Right lobe of liver (tissue), 6 donors: ENCODE data around the gene ERRFI1. TPM values are rescaled to one million over a fixed set of nuclear protein-coding genes. Genes with fewer than 3 reads are reported as not detected.
"Not testable (repeated sequence)": the region's sequence is repeated elsewhere in the genome, so short reads cannot be mapped to it uniquely, and the experiment has no call there.

Source experiments
- ATAC-seq, 4 donors: fragments of 200-7000 bp; cut with Tn5 transposase; one replicate each; pipeline ENCODE4 v1.9.1; 2020; ENCODE audit warnings: mild to moderate bottlenecking in 4 of 4, moderate library complexity in 4 of 4
- DNase-seq, 3 donors: peaks; one replicate each; pipeline ENCODE4 v3.0.0-alpha.2; 2020
- H3K27ac ChIP-seq, 3 donors: fragments of 200-600 bp; one replicate each; pipeline ENCODE4 v1.8.0; 2022
- H3K27me3 ChIP-seq, 2 donors: fragments of 200-600 bp; one replicate each; pipeline ENCODE4 v1.8.0; 2022
- H3K36me3 ChIP-seq, 4 donors: fragments of 200-600 bp; sonication (generic) in 1 of 4; one replicate each; pipeline versions ENCODE4 v1.5.1 to v1.8.0; 2017 to 2022; ENCODE audit warnings: control low read depth in 1 of 4
- H3K4me1 ChIP-seq, 4 donors: fragments of 200-600 bp; sonication (generic) in 1 of 4; one replicate each; pipeline versions ENCODE4 v1.5.1 to v1.8.0; 2017 to 2022; ENCODE audit warnings: control low read depth in 1 of 4
- H3K4me3 ChIP-seq, 3 donors: fragments of 200-600 bp; one replicate each; pipeline ENCODE4 v1.8.0; 2022
- H3K9me3 ChIP-seq, 4 donors: fragments of 200-600 bp; sonication (generic) in 1 of 4; one replicate each; pipeline versions ENCODE4 v1.5.1 to v1.8.0; 2017 to 2022; ENCODE audit warnings: control low read depth in 1 of 4
- CTCF ChIP-seq, 4 donors: fragments of 200-600 bp in 3 of 4; fragments of 450-650 bp in 1 of 4; IDR thresholded peaks; one replicate each; pipeline versions ENCODE4 v1.5.1 to v1.8.0; 2016 to 2022; ENCODE audit warnings: antibody characterized with exemption in 4 of 4, mild to moderate bottlenecking in 2 of 4
- POLR2A ChIP-seq: fragments of 450-650 bp; IDR thresholded peaks from one replicate; pipeline ENCODE4 v1.6.1; 2017; ENCODE audit warnings: antibody characterized with exemption, mild to moderate bottlenecking
- WGBS: methylation state at CpG from one replicate; pipeline ENCODE4 v1.1.6; 2018; ENCODE audit warnings: low coverage, low lambda C conversion rate; ENCODE audit not compliant: insufficient coverage; ENCODE audit errors: missing lambda C conversion rate; 5-methylcytosine and 5-hydroxymethylcytosine counted together
- intact Hi-C, 2 donors: fragments of 100-400 bp; cut with DNase I; formaldehyde crosslinking; loops; one replicate each; pipeline versions ENCODE4 v1.11.2 to v1.14.1; 2022
- total RNA-seq, 6 experiments: library from RNA; depleted of rRNA in 2 of 6; stranded (reverse); fragments of >200 nt in 2 of 6; fragmentation: NEBNext Ultra II Directional in 3 of 6; extraction: Animal tissue kit (Norgen Biotek cat#: 25700) in 3 of 6; gene quantifications; one replicate each; pipeline versions ENCODE4 v1.1.0 to v1.2.4, GENCODE V29; 2016 to 2023
- donor health status: DM: no; HTN: yes; CAD: no.
- donor health status: DM: no; HTN: no; CAD: no.
- donor health status: DM: no; HTN: no; CAD: no.
- donor health status: DM: no; HTN: yes; CAD: no.
- donor health status: DM: no; HTN: yes; CAD: no.

Gene ERRFI1
- total RNA-seq, 6 experiments from 2014 or later, result 109 to 539 (median 214) TPM

- no peaks in the 10 kb centered on the region for H3K4me1 ChIP-seq
- DNase-seq (no peak), ATAC-seq (peak; percentile 24 to 74 (median 46))
- no peaks in the 10 kb centered on the region for H3K9me3 ChIP-seq
- no peak overlapping the region for H3K27ac ChIP-seq
- no peak overlapping the region for H3K4me3 ChIP-seq
- intact Hi-C loops, result no loop called here
- H3K27me3 ChIP-seq, result no peaks in the 10 kb centered on the region
- TF ChIP-seq POLR2A, result no peak
- no peak for TF ChIP-seq CTCF (IDR thresholded peaks at IDR 0.05)
- H3K36me3 ChIP-seq, result no peaks in the 10 kb centered on the region
Observed at GRCh38 chr1:8061210-8061609, 35.1 kb upstream of the ERRFI1 start.

- H3K36me3 ChIP-seq, result no peaks in the 10 kb centered on the region
- no peak overlapping the region for H3K4me3 ChIP-seq
- ATAC-seq, result no peak
- TF ChIP-seq CTCF (IDR thresholded peaks at IDR 0.05), result no peak
- TF ChIP-seq POLR2A, result no peak
- 81% methylated on average over 6 of the region's 6 CpGs for WGBS
- H3K27ac ChIP-seq, result no peak overlapping the region
- intact Hi-C loops, result no loop called here
- no peak for DNase-seq
- H3K9me3 ChIP-seq, result no peaks in the 10 kb centered on the region
- H3K27me3 ChIP-seq, result no peaks in the 10 kb centered on the region
- H3K4me1 ChIP-seq, result peaks cover 0 to 1% (median 0%) of the 10 kb centered on the region in 4 donors
Observed at GRCh38 chr1:8059161-8059622, 33.1 kb upstream of the ERRFI1 start.

- 95% methylated on average over 5 of the region's 7 CpGs for WGBS
- H3K4me1 ChIP-seq, ATAC-seq, H3K27ac ChIP-seq, H3K27me3 ChIP-seq, H3K4me3 ChIP-seq, intact Hi-C loops, H3K9me3 ChIP-seq, DNase-seq, H3K36me3 ChIP-seq: not testable (repeated sequence)
Observed at GRCh38 chr1:8057779-8058178, 31.7 kb upstream of the ERRFI1 start.

GRCh38 chr1:8055973-8056372 is 29.9 kb upstream of the ERRFI1 start:
- no peaks in the 10 kb centered on the region for H3K9me3 ChIP-seq
- ATAC-seq (peak in 1 of 4 donors; percentile 22), DNase-seq (no peak)
- H3K4me1 ChIP-seq, result peaks cover 0 to 6% (median 0%) of the 10 kb centered on the region in 4 donors
- 82% methylated on average over 3 of the region's 4 CpGs for WGBS
- H3K4me3 ChIP-seq, result no peak overlapping the region
- no peak overlapping the region for H3K27ac ChIP-seq
- intact Hi-C loops, result no loop called here
- TF ChIP-seq POLR2A (no peak), CTCF (IDR thresholded peaks at IDR 0.05) (no peak)
- H3K36me3 ChIP-seq, result no peaks in the 10 kb centered on the region
- no peaks in the 10 kb centered on the region for H3K27me3 ChIP-seq

GRCh38 chr1:8053878-8054567 is 27.9 kb upstream of the ERRFI1 start:
- TF ChIP-seq CTCF (IDR thresholded peaks at IDR 0.05), result no peak
- no peak for TF ChIP-seq POLR2A
- intact Hi-C loops, result no loop called here
- no peaks in the 10 kb centered on the region for H3K36me3 ChIP-seq
- 58% methylated on average over 4 of the region's 5 CpGs for WGBS
- no peak overlapping the region for H3K27ac ChIP-seq
- DNase-seq (no peak), ATAC-seq (peak in 2 of 4 donors; percentile 32 to 49)
- no peaks in the 10 kb centered on the region for H3K27me3 ChIP-seq
- H3K4me1 ChIP-seq, result peaks cover 0 to 6% (median 0%) of the 10 kb centered on the region in 4 donors
- H3K4me3 ChIP-seq, result no peak overlapping the region
- H3K9me3 ChIP-seq, result no peaks in the 10 kb centered on the region
